Activated CD4-positive, alpha-beta T cell treated with anti-CD3 and anti-CD28 coated beads for 4 hours (primary cell): ENCODE data around the gene PRDM15.

Experiments
- DNase-seq, 2 donors: peaks; one replicate each; pipeline ENCODE4 v3.0.0-alpha.2; 2020

PRDM15 gene

DNA sequence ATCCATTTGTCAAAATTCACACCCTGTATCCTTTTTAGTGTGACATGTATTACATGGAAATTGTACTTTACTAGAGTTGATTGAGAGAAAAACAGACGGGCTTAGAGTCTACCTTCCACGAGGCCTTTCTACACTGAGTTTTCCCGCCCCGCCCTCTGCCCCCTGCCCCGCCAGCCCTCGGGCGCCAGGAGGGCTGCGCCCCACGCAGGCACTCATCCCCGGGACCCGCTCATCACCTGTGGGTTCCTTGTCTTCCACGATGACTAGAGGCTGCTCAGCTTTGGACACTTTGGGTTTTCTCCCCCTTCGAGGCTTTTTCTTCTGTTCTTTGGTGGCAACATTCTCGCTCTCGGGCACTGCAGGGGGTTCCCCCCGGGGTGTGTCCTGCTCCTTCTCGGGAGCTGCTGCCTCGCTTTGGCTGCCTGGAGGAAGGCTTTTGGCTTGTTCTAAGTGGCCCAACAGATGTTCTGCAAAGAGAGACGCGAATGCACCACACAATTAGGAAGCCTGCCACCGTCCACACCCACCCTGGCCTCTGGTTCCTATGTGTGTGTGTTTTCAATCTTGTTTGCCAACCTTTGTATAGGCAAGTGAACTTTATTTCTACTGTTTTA is 39.6 kb downstream of the PRDM15 start:
- no peak for DNase-seq

GRCh38 chr21:41837756-41838297 is 41.3 kb downstream of the PRDM15 start:
- DNase-seq = no peak

GRCh38 chr21:41836166-41837015 is 42.8 kb downstream of the PRDM15 start:
- no peak for DNase-seq

GRCh38 chr21:41835711-41836154 is 43.4 kb downstream of the PRDM15 start:
- no peak for DNase-seq

GRCh38 chr21:41834926-41835663 is 44.0 kb downstream of the PRDM15 start:
- DNase-seq = no peak

DNA sequence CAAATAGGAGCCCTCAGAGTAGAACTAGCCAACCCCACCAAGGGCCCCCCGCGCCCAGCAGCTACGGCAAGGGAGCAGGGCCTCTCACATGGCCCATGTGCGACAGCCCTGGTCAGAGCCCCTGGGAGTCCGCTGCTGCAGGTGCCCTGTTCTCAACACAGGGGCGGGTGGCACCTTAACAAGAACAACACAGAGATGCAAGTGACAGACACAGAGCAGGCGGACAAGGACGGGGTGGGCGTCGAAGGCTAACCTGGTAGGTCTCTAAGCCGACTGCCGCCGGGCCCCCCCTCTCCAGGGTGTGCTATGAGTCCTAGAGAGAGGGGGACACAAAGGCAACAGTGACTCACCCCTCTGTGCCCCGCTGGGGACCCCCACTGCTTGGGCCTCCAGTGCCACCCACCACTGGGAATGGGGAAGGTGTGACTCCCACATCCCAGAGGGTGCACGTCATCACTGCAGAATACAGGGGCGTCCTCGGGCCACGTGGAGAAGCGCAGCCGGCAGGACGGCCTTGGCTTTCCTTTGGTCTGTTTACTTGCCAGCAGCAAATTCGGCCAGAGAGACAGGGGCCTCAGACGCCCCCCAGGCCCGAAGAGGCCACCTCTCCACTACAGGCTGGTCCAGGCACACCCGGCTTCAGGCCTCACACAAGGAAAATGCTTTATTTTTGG is 44.8 kb downstream of the PRDM15 start:
- DNase-seq = no peak

- no peak for DNase-seq
These were observed 45.5 kb downstream of the PRDM15 start for GRCh38 chr21:41833497-41834115.

DNA sequence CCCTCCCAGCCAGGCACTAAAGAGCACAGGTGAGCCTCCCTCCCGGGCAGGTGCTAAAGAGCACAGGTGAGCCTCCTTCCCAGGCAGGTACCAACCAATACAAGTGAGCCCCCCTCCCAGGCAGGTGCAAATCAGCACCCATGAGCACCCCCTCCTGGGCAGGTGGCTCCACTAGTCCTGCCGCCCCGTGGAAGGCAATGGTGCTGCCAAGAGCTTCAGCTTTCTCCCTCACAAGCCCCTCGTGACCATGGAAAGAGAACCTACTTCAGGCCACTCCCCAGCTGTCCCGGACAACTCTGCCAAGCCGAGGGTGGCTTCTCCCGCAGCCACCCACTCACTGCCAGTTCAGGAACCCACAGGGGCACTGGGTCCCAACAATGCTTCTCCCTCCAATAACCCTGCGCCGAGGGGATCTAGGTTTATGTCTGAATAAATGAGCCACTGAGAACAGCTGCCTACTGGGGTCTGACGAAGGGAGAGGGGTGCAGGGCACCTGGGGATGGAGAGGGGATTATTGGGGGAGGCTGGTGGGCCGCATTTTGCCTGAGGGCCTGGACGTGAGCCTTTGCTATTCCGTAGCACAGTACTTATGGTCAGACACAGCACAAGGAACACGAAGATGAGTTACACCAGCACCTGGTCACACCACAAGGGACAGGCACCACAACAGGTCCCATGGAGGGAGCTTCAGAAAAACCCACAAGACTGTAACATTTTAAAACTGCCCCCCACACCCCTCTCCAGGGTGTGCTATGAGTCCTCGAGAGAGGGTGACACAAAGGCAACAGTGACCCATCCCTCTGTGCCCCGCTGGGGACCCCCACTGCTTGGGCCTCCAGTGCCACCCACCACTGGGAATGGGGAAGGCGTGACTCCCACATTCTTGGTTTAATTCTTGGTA is 46.3 kb downstream of the PRDM15 start:
- no peak for DNase-seq

- no peak for DNase-seq
These were observed 47.1 kb downstream of the PRDM15 start for GRCh38 chr21:41831866-41832595.

DNA sequence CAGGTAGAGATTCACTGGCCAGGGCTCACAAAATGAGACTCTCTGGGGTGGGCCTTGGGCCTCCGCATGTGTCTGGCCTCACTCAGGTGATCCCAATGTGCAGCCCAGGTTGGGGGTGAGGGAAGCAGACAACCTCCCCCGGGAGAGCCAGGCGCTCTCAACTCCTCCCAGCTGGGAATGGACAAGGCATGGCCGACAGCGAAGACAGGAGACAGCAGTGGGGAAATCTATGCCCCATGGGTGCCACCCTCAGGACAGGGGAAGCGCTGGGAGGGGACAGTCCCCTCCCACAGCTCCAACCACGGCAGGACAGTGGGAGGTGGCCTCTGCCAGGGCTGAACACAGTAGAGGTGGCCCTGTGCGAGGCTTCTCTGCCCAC is 47.7 kb downstream of the PRDM15 start:
- DNase-seq = no peak

DNA sequence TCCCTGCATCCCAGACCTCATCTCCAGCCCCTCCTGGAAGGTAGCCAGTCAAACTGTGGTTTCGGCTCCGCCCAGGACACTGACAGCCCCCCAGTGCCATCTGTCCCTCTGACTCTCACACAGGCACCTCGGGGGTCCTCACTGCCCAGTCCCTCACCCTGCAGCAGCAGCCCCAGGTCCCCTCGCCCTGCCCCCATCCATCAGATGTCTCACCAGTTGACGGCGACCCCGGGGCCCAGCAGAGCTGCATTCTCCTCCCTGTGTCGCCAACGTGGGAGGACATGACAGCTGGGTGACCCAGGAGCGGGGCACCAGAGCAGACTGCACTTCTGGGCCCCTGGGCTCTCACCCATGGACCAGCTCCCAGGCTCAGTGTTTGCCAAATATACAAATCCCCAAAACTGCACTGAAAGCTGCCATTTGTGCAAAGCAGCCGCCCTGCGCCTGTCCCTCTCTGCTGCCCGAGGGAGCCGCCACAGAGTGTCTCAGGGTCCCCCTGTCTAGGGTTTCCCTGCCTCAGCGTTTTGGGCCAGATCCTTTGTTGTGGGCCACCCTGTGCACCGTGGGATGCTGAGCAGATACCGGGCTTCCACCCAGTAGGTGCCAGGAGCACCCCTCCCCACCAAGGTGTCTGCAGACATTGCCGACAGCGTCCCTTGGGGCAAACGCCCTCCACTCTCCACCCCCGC is 48.2 kb downstream of the PRDM15 start:
- no peak for DNase-seq

- no peak for DNase-seq
These were observed 48.9 kb downstream of the PRDM15 start for GRCh38 chr21:41830145-41830707.

DNA sequence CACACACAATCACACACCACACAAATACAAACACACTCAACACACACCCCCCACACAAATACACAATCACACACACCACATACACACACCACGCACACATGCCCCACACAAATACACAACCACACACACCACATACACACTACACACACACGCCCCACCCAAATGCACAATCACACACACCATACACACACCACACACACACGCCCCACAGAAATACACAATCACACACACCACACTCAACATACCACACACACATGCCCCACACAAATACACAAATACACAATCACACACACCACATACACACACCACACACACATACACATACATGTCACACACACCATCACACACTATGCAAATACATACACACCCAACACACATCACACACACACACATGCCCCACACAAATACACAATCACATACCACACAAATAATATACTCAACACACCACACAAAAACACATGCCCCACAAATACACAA is 50.2 kb downstream of the PRDM15 start:
- no peak for DNase-seq

DNA sequence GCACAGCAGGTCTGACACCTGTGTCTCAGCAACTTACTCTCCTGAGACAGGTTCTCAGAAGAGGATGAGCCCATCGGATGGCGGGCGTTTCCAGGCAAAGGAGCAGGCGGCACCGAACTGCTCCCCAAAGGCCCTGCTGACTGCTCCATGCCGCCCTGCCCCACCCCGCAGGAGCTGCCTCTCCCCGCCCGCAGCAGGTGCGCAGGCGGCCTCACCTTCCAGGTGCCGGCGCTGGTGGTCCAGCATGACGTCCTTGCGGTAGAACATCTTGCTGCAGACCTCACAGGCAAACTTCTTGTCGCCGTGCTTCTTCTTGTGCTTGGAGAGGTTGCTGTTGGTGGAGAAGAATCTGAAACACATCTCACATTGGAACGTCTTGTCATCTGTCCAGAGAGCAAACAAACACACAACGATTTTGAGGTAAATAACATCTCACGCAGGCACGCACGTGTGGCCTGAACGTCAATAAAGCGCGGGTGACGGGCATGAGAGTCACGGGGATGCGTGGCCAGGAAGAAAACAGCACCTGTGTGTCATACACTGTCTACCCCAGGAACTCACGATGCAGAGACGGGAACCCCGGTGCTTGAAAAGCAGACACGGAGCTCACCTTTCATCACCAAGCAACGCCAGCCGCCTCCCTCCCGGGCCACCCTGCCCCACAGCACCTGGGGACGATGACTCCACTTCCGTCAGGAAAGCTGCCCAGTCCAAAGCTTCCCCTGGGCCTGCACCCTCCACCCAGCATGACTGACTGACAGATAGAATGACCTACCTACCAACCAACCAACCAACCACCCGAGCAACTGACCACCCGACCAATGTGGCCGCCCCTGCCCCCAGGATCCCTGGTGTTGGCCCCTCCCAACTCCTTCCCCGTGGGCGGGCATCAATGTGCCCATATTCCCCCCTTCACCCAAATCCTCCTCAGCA is 50.9 kb downstream of the PRDM15 start:
- DNase-seq = no peak

- no peak for DNase-seq
These were observed 53.3 kb downstream of the PRDM15 start for GRCh38 chr21:41825881-41826280.

DNA sequence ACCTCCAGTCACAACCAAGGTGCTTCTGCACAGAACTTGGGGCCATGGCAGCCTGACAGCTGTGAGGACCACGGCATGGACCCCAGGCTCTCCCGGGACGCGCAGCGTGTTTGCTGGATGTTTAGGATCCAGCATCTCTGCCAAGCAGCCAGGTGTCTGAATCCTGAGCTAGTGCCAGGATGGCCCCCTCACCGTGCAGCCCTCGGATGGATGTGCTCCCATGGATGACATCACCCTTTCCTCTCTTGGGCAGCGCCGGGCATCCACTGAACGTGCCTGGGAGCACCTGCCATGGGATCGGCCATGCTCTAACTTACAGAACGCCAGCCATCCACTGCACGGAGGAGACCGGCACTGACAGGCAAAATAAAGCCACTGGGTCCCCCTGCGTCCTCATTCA is 53.9 kb downstream of the PRDM15 start:
- no peak for DNase-seq

DNA sequence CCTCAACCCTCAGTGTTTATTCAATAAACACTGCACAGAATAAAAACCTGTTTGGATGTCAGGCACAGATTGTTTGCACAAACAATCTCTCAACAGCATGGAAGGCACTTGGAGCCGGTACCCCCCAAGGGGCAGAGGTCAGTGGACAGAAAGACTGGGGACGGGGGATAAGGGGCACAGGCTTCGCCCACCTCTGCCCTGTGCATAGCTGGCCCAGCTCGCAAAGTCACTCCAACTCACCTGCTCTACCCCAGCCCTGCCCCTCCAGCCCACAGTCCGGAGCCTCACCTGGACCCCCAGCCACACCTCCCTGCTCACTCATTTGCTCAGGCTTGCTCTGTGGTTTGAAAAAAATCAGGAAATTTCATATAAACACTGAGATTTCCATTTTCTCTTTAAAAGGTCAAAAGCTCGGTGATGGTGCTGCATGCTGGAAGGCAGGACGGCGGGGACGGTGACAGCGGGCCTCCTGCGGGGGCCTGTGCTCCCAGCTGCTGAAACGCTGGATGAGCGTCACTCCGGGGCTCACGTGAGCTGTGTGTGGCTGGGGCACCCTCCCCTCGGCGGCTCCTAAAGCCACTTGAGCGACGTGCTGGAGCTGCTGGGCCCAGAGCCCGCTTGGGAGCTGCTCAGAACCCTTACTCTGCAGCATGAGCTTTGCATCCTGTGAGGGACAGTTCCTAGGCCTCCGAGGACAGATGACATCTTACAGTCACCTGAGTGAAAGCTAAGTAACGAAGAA is 54.5 kb downstream of the PRDM15 start:
- DNase-seq = no peak

- no peak for DNase-seq
These were observed 55.2 kb downstream of the PRDM15 start for GRCh38 chr21:41823906-41824305.
